PC-3 (cell line): ENCODE data around the gene FBXL16. TPM values are rescaled to one million over a fixed set of nuclear protein-coding genes. Genes with fewer than 3 reads are reported as not detected.

Source experiments
- ATAC-seq: fragments of 200-7000 bp; cut with Tn5 transposase; 2 replicates; pipeline ENCODE4 v1.9.1; 2020; ENCODE audit warnings: mild to moderate bottlenecking, moderate library complexity
- BruUV-seq: library from RNA; stranded (reverse); fragments of 400-500 nt; replicated peaks from 2 replicates; lab custom pipeline; 2021; lab: Mats Ljungman, UMichigan
- CTCF ChIA-PET: fragments of 300-600 bp; sonication (Branson Sonifier 250); formaldehyde crosslinking; loops from one replicate; lab custom pipeline; 2022; ENCODE audit warnings: antibody characterized with exemption; lab: Charles Lee
- POLR2A ChIA-PET: fragments of 300-600 bp; sonication (Branson Sonifier 250); formaldehyde crosslinking; loops from one replicate; lab custom pipeline; 2022; ENCODE audit warnings: antibody characterized with exemption; ENCODE audit not compliant: unreplicated experiment; lab: Charles Lee
- DNase-seq: peaks from one replicate; pipeline ENCODE4 v3.0.0-alpha.2; 2015
- H2AFZ ChIP-seq: fragments of 300-600 bp; sonication (generic); 2 replicates; pipeline ENCODE4 v1.6.0; 2016; ENCODE audit warnings: antibody characterized with exemption, low read length
- H3F3A ChIP-seq: fragments of 300-600 bp; sonication (generic); one replicate; pipeline ENCODE4 v1.6.0; 2017; ENCODE audit warnings: antibody characterized with exemption, low read length, control low read depth, mild to moderate bottlenecking; ENCODE audit not compliant: unreplicated experiment
- H3K27ac ChIP-seq: fragments of 300-600 bp; sonication (generic); 2 replicates; pipeline ENCODE4 v1.5.1; 2016; ENCODE audit warnings: mild to moderate bottlenecking, low read length
- H3K27me3 ChIP-seq: fragments of 300-600 bp; sonication (generic); 2 replicates; pipeline ENCODE4 v1.6.1; 2016; ENCODE audit warnings: low read length, mixed read lengths
- H3K36me3 ChIP-seq: fragments of 300-600 bp; sonication (generic); 2 replicates; pipeline ENCODE4 v1.6.1; 2016; ENCODE audit warnings: low read depth, mixed run types, low read length, mixed read lengths
- H3K4me1 ChIP-seq: fragments of 300-600 bp; sonication (generic); 2 replicates; pipeline ENCODE4 v1.5.1; 2016; ENCODE audit warnings: low read length; ENCODE audit not compliant: insufficient read depth
- H3K4me2 ChIP-seq: fragments of 300-600 bp; sonication (generic); 2 replicates; pipeline ENCODE4 v1.6.0; 2016; ENCODE audit warnings: low read length
- H3K4me3 ChIP-seq: fragments of 300-600 bp; sonication (generic); 2 replicates; pipeline ENCODE4 v1.5.1; 2016; ENCODE audit warnings: mild to moderate bottlenecking, low read length, mixed read lengths
- H3K79me2 ChIP-seq: fragments of 300-600 bp; sonication (generic); 2 replicates; pipeline ENCODE4 v1.6.1; 2017; ENCODE audit warnings: low read length, mixed read lengths
- H3K9ac ChIP-seq: fragments of 300-600 bp; sonication (generic); 2 replicates; pipeline ENCODE4 v1.6.0; 2016; ENCODE audit warnings: mild to moderate bottlenecking, low read length
- H3K9me2 ChIP-seq: fragments of 300-600 bp; sonication (generic); replicated peaks from 2 replicates; pipeline ENCODE4 v1.6.1; 2016; ENCODE audit warnings: mixed run types, low read length, mixed read lengths
- H3K9me3 ChIP-seq: fragments of 300-600 bp; sonication (generic); 2 replicates; pipeline ENCODE4 v1.6.1; 2016; ENCODE audit warnings: low read length, mixed read lengths
- H4K20me1 ChIP-seq: fragments of 300-600 bp; sonication (generic); 2 replicates; pipeline ENCODE4 v1.6.1; 2016; ENCODE audit warnings: low read length, mixed read lengths
- CTCF ChIP-seq: fragments of 300-600 bp; sonication (generic); conservative IDR thresholded peaks from 2 replicates; pipeline ENCODE4 v1.5.1; 2017; ENCODE audit warnings: antibody characterized with exemption, low read depth, mild to moderate bottlenecking, low read length
- EZH2 ChIP-seq: fragments of 300-600 bp; sonication (generic); IDR thresholded peaks from one replicate; pipeline ENCODE4 v1.6.1; 2017; ENCODE audit warnings: antibody characterized with exemption, mild to moderate bottlenecking, low read length; ENCODE audit not compliant: unreplicated experiment
- EZH2phosphoT487 ChIP-seq: fragments of 300-600 bp; sonication (generic); IDR thresholded peaks from 2 replicates; pipeline ENCODE4 v1.6.1; 2018; ENCODE audit warnings: mild to moderate bottlenecking, antibody characterized with exemption, low read length, borderline replicate concordance
- intact Hi-C: fragments of 100-400 bp; cut with micrococcal nuclease; formaldehyde crosslinking; loops from 2 replicates; pipeline ENCODE4 v1.9.0; 2023
- total RNA-seq: library from RNA; depleted of rRNA; stranded (reverse); fragments of >200 nt; gene quantifications from 2 replicates; pipeline ENCODE4 v1.2.3, GENCODE V29; 2014

FBXL16 gene
- total RNA-seq, 1 experiment from 2014 or later: 7.5 TPM

- Histone ChIP-seq H3F3A (peaks cover 3% of the 10 kb centered on the region), H4K20me1 (no peaks in the 10 kb centered on the region), H3K9me2 (no peaks in the 10 kb centered on the region), H2AFZ (no peak overlapping the region), H3K27me3 (no peaks in the 10 kb centered on the region), H3K4me3 (no peak overlapping the region), H3K79me2 (0 out of 2 replicates have a peak, but pooled peaks cover 6% of the 10 kb centered on the region), H3K4me1 (peaks cover 23% of the 10 kb centered on the region; the same call in 1 of the 2 replicates), H3K9me3 (no peaks in the 10 kb centered on the region), H3K9ac (no peak overlapping the region), H3K27ac (no peak overlapping the region), H3K4me2 (no peak overlapping the region), H3K36me3 (no peaks in the 10 kb centered on the region)
- ChIA-PET CTCF (no interaction called here), POLR2A (no interaction called here)
- intact Hi-C loops: no loop called here
- BruUV-seq: no TSS peak
- no peak for DNase-seq
- no peak for ATAC-seq
- TF ChIP-seq CTCF (no peak), EZH2phosphoT487 (no peak), EZH2 (no peak)
Observed at GRCh38 chr16:724188-725040, 18.8 kb upstream of the FBXL16 start.

GRCh38 chr16:723695-724094, 18.1 kb upstream of the FBXL16 start:
- no peaks in the 10 kb centered on the region for H3K36me3 ChIP-seq
- H3F3A ChIP-seq: peaks cover 3% of the 10 kb centered on the region
- no peaks in the 10 kb centered on the region for H3K27me3 ChIP-seq
- H3K4me2 ChIP-seq: no peak overlapping the region
- ChIA-PET POLR2A (no interaction called here), CTCF (no interaction called here)
- intact Hi-C loops: no loop called here
- H3K9me2 ChIP-seq: no peaks in the 10 kb centered on the region
- no peak overlapping the region for H3K9ac ChIP-seq
- no peak overlapping the region for H3K4me3 ChIP-seq
- no peak overlapping the region for H2AFZ ChIP-seq
- no peak overlapping the region for H3K27ac ChIP-seq
- no peaks in the 10 kb centered on the region for H3K9me3 ChIP-seq
- H4K20me1 ChIP-seq: no peaks in the 10 kb centered on the region
- BruUV-seq: no TSS peak
- ATAC-seq: no peak
- TF ChIP-seq CTCF (no peak), EZH2phosphoT487 (no peak), EZH2 (no peak)
- DNase-seq: no peak
- no peaks in the 10 kb centered on the region for H3K79me2 ChIP-seq
- H3K4me1 ChIP-seq: peaks cover 24% of the 10 kb centered on the region; the same call in 1 of the 2 replicates
